Transverse colon (tissue), 4 donors: ENCODE measurements around the gene TMEM106C. TPM values are rescaled to one million over a fixed set of nuclear protein-coding genes. Genes with fewer than 3 reads are reported as not detected.

Experiments used
- DNase-seq: peaks from one replicate; pipeline ENCODE4 v3.0.0-alpha.2; 2019
- H3K27ac ChIP-seq, 4 donors: fragments of 200-600 bp; sonication (generic); 2 replicates each; pipeline ENCODE4 v1.5.1; 2016 to 2018; ENCODE audit warnings: inconsistent platforms in 4 of 4
- H3K27me3 ChIP-seq: fragments of 200-600 bp; sonication (generic); 2 replicates; pipeline ENCODE4 v1.5.1; 2017; ENCODE audit warnings: inconsistent platforms
- H3K36me3 ChIP-seq, 4 donors: fragments of 200-600 bp; sonication (generic); 2 replicates each; pipeline ENCODE4 v1.5.1; 2017 to 2019; ENCODE audit warnings: inconsistent platforms in 4 of 4
- H3K4me1 ChIP-seq, 4 donors: fragments of 200-600 bp; sonication (generic); 2 replicates each; pipeline ENCODE4 v1.5.1; 2017 to 2020; ENCODE audit warnings: inconsistent platforms in 4 of 4
- H3K4me3 ChIP-seq, 4 donors: fragments of 200-600 bp; sonication (generic); 1 replicate in 1 of 4; 2 replicates in 3 of 4; pipeline versions ENCODE4 v1.5.1 to v1.6.1; 2017 to 2019; ENCODE audit warnings: inconsistent platforms in 4 of 4
- H3K9me3 ChIP-seq, 2 donors: fragments of 200-600 bp; sonication (generic); 2 replicates each; pipeline ENCODE4 v1.5.1; 2017 to 2019; ENCODE audit warnings: inconsistent platforms in 2 of 2
- EP300 ChIP-seq: sonication (generic); formaldehyde crosslinking; IDR thresholded peaks from one replicate; pipeline ENCODE4 v1.6.1; 2017; ENCODE audit warnings: antibody characterized with exemption, low read depth
- POLR2A ChIP-seq: fragments of 450-650 bp; IDR thresholded peaks from one replicate; pipeline ENCODE4 v1.6.1; 2016; ENCODE audit warnings: antibody characterized with exemption, mild to moderate bottlenecking, moderate library complexity
- POLR2AphosphoS5 ChIP-seq, 3 donors: sonication (generic); formaldehyde crosslinking; IDR thresholded peaks; one replicate each; pipeline ENCODE4 v1.6.1; 2016; ENCODE audit warnings: antibody characterized with exemption in 3 of 3
- WGBS, 2 donors: methylation state at CpG; one replicate each; pipeline ENCODE4 v1.1.5; 2018; ENCODE audit warnings: low coverage in 1 of 2; 5-methylcytosine and 5-hydroxymethylcytosine counted together
- in situ Hi-C, 4 donors: fragments of 200-750 bp; cut with MboI; loops; one replicate each; pipeline versions ENCODE4 v1.15.0 to v1.15.1; 2017; ENCODE audit warnings: low sequenced_read_pairs in 3 of 4, low pct_ligation_motif_present in 1 of 4, low pct_unique_long_range_greater_than_20kb in 1 of 4
- intact Hi-C: fragments of 100-400 bp; cut with DNase I; formaldehyde crosslinking; loops from one replicate; pipeline ENCODE4 v1.15.1; 2023; ENCODE audit warnings: low total_unique reads
- total RNA-seq, 4 donors: library from RNA; depleted of rRNA; stranded (reverse); fragments of >200 nt; gene quantifications; one replicate each; pipeline ENCODE4 v1.1.0, GENCODE V29; 2016
- TF ChIP-seq, protein P1 (sequence below), 5 experiments: fragments of 200-600 bp in 3 of 5; fragments of 450-650 bp in 2 of 5; sonication (generic) in 3 of 5; IDR thresholded peaks; 1 replicate in 2 of 5; 2 replicates in 3 of 5; pipeline ENCODE4 v1.5.1; 2016 to 2017; ENCODE audit warnings: antibody characterized with exemption in 5 of 5, inconsistent platforms in 3 of 5, mild to moderate bottlenecking in 2 of 5, moderate library complexity in 1 of 5

The TMEM106C gene
- total RNA-seq, 4 donors from 2014 or later = 51.9 to 258 (median 113) TPM

DNA sequence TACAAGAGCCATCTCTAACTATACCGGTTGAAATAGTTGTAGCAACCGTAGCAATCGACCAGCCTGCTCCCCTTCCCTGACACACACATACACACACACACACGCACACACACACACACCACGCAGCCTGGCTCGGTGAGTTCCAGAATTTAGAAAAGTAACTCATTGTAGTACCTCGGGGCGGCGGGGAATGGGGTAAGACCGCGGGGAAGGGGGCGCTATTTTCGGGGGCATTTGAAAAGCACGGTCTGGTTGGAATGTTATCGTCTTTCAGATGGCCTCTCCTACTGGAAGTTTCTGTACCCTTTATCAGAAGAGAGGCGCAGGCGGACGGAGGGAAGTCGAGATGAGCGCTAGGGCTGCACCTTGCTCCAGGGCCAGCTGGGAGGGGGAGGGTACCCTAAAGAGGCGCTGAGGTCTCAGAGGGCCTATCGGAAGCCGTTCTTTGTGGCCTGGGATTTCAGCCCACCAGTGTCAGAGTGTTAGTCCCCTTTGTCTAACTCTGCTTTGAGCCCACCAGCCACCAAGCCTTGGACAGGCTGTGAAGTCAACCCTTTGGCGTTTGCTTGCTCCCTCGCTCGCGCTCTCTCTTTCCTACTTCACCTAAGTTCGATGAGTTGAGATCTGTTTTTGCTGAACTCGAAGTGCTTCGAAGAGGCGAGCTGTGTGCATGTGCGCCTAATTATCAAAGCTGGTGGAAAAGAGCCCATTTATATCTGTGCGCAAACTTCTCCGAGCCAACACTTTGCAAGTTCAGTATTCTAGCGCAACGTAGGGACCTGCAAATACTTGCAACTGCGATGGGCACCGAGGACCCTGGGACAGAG, 40.0 kb downstream of the TMEM106C start:
- H3K27ac ChIP-seq = no peak overlapping the region
- DNase-seq = no peak
- TF ChIP-seq, protein P1, sequence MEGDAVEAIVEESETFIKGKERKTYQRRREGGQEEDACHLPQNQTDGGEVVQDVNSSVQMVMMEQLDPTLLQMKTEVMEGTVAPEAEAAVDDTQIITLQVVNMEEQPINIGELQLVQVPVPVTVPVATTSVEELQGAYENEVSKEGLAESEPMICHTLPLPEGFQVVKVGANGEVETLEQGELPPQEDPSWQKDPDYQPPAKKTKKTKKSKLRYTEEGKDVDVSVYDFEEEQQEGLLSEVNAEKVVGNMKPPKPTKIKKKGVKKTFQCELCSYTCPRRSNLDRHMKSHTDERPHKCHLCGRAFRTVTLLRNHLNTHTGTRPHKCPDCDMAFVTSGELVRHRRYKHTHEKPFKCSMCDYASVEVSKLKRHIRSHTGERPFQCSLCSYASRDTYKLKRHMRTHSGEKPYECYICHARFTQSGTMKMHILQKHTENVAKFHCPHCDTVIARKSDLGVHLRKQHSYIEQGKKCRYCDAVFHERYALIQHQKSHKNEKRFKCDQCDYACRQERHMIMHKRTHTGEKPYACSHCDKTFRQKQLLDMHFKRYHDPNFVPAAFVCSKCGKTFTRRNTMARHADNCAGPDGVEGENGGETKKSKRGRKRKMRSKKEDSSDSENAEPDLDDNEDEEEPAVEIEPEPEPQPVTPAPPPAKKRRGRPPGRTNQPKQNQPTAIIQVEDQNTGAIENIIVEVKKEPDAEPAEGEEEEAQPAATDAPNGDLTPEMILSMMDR (IDR thresholded peaks at IDR 0.05) = no peak
- TF ChIP-seq POLR2AphosphoS5 (IDR thresholded peaks at IDR 0.05) (no peak), POLR2A (no peak), EP300 (no peak)
- peak overlapping the region in 2 of 4 donors; percentile 24 to 41 for H3K4me3 ChIP-seq
- H3K27me3 ChIP-seq = peaks cover 97% of the 10 kb centered on the region
- in situ Hi-C loops (no loop called here), intact Hi-C loops (no loop called here)
- 6 to 13% methylated on average over 3 to 38 of the region's 38 CpGs for WGBS, 2 donors
- no peaks in the 10 kb centered on the region for H3K9me3 ChIP-seq
- H3K4me1 ChIP-seq = peaks cover 28 to 44% (median 41%) of the 10 kb centered on the region in 4 donors
- no peaks in the 10 kb centered on the region for H3K36me3 ChIP-seq

DNA sequence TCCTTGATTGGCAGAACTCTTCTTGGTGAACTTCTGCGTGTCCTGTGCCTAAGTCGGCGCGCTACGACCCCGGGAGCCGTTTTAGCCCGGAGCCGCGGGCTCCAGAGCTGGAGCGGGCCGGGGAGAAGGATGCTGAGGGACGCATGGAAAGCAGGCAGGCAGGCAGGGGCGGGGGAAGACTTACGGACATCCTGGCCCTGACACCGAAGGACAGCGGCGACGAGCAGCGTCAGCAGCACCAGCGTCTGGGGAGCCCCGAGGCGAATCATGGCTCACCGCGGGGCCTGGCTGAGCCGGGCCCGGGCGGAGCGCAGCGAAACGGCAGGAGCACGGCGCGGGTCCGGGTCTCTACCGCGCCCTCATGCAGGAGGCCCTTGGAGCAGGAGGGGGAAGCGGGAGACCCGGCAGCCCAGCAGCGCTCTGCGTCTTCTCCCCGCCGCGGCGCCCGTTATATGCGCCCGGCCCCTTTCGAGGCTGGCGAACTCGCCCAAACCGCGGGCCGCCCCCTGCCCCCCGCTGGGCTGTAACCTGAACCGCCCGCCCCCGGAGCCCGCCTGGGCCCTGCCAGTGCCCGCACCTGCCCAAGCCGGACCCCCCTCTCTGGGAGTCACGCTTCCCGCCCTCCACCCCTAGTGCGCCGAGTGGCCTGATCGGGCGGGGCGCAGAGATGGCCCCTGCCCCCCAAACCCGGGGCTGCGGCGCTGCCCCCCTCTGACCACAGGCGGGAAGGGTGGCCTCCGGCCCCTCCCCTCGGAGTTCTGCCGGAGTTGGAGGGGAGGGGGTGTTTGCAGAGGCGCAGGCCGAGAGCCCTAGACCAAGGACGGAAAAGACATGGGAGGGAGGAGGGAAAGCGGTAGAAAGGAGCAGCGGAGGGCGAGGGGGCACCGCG, 40.9 kb downstream of the TMEM106C start, which contains the start of gene COL2A1:
Gene COL2A1 (minus strand): TSS at position 424 of the 889 bp plus-strand sequence. CDS start 155 bp downstream, at position 269.
- WGBS, 2 donors = 2 to 3% methylated on average over 6 to 53 of the region's 83 CpGs
- Histone ChIP-seq H3K27ac (no peak within 1 kb of the TSS), H3K27me3 (peaks cover 97% of the 10 kb centered on the region), H3K4me1 (peaks cover 28 to 44% (median 41%) of the 10 kb centered on the region in 4 donors), H3K36me3 (no peaks in the 10 kb centered on the region), H3K4me3 (peak within 1 kb of the TSS in 2 of 4 donors; percentile 24 to 41), H3K9me3 (no peaks in the 10 kb centered on the region)
- in situ Hi-C loops = no loop called here
- DNase-seq = no peak
- intact Hi-C loops = no loop called here
- TF ChIP-seq, protein P1 (IDR thresholded peaks at IDR 0.05) = no peak
- TF ChIP-seq EP300 (no peak), POLR2AphosphoS5 (IDR thresholded peaks at IDR 0.05) (no peak), POLR2A (no peak)

DNA sequence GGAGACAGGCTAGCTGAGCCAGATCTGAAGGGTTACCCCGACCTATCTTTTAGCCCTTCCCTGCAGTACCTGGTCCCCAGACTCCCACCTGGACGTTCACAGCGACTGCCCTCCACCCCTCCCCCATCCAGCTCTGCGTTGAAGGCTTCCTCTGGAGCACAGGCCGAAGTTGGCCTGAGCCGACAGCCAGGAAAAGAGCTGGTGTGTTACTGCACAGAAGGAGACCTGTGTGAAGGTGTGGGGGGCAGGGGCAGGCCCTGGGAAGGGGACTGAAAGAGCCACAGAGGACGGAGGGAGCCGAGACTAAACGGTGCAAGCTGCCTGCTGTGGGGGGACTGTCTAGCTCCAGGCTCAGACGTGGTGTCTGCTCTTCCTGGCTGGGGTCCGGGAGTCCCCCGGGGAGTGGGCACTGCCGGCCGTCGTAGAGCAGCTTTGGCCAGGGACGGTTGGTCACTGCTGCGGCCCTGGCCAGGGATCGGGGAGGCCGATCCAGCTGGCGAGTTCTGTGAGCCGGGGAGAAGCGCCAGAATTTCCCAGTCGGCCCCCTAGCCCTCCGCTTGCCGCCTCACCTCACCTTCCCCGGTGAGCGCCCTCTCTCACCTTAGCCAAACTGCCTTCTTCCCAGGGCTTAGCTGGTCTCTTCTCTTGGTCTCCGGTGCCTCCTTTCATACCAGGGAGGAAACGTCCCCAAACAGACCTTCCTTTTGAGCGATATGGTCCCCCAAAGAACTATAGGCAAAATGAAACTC, 41.8 kb downstream of the TMEM106C start:
- 30 to 67% methylated on average over 6 to 30 of the region's 30 CpGs for WGBS, 2 donors
- no peak for DNase-seq
- peaks cover 28 to 44% (median 41%) of the 10 kb centered on the region in 4 donors for H3K4me1 ChIP-seq
- intact Hi-C loops (no loop called here), in situ Hi-C loops (no loop called here)
- H3K4me3 ChIP-seq = peak overlapping the region in 1 of 4 donors; percentile 41
- H3K27ac ChIP-seq = no peak overlapping the region
- no peak for TF ChIP-seq POLR2A
- TF ChIP-seq POLR2AphosphoS5 (IDR thresholded peaks at IDR 0.05) = no peak
- no peak for TF ChIP-seq EP300
- TF ChIP-seq, protein P1 (IDR thresholded peaks at IDR 0.05) = no peak
- H3K36me3 ChIP-seq = no peaks in the 10 kb centered on the region
- H3K9me3 ChIP-seq = no peaks in the 10 kb centered on the region
- H3K27me3 ChIP-seq = peaks cover 95% of the 10 kb centered on the region

DNA sequence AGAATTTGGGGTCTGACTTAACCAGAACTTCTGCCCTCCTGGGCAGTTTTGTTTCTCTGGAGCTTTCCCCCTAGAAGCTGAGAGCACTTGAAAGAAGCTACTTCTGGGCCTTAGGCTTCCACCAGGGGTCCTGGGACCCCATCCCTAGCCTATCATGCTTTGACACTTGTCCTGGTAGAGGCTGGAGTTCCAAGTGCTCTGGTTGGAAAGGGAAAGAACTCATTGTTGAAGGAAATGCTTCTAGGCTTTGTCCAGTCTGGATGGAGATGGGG, 42.3 kb downstream of the TMEM106C start:
- intact Hi-C loops (no loop called here), in situ Hi-C loops (no loop called here)
- Histone ChIP-seq H3K27me3 (peaks cover 95% of the 10 kb centered on the region), H3K4me1 (peaks cover 28 to 44% (median 40%) of the 10 kb centered on the region in 4 donors), H3K27ac (no peak overlapping the region), H3K36me3 (no peaks in the 10 kb centered on the region), H3K4me3 (no peak overlapping the region), H3K9me3 (no peaks in the 10 kb centered on the region)
- no peak for DNase-seq
- no peak for TF ChIP-seq POLR2AphosphoS5 (IDR thresholded peaks at IDR 0.05)
- no peak for TF ChIP-seq POLR2A
- TF ChIP-seq EP300 = no peak
